ENCODE measurements around the gene BNC2.

The BNC2 gene

GRCh38 chr9:16771356-16771755, 99.1 kb downstream of the BNC2 start:
- H3K4me3 ChIP-seq (ENCODE audit: low read depth, low read length): no peak overlapping the region
- TF ChIP-seq, protein P1, sequence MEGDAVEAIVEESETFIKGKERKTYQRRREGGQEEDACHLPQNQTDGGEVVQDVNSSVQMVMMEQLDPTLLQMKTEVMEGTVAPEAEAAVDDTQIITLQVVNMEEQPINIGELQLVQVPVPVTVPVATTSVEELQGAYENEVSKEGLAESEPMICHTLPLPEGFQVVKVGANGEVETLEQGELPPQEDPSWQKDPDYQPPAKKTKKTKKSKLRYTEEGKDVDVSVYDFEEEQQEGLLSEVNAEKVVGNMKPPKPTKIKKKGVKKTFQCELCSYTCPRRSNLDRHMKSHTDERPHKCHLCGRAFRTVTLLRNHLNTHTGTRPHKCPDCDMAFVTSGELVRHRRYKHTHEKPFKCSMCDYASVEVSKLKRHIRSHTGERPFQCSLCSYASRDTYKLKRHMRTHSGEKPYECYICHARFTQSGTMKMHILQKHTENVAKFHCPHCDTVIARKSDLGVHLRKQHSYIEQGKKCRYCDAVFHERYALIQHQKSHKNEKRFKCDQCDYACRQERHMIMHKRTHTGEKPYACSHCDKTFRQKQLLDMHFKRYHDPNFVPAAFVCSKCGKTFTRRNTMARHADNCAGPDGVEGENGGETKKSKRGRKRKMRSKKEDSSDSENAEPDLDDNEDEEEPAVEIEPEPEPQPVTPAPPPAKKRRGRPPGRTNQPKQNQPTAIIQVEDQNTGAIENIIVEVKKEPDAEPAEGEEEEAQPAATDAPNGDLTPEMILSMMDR (IDR thresholded peaks at IDR 0.05; ENCODE audit: insufficient read depth, low read depth, low read length, missing control alignments): no peak
- no peak for DNase-seq (ENCODE audit: low read depth)

DNA sequence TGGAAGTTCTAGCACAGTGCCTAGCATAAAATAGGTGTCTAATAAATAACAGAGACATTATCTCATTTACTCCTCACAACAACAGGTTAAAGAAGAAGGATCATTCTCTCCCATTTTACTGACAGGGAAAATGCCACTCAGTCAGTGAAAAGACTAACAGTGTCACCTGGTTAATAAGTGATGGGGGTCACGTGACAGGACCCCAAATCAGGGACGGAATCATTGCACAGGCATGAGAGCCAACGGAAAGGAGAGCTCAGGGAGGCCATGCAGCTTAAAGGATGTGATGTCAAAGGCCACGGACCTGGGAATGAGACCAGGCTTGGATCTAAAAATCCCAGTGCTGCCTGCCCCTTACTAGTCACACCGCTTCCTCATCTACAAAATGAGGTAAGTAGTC, 101.2 kb downstream of the BNC2 start:
- TF ChIP-seq, protein P1 (IDR thresholded peaks at IDR 0.05; ENCODE audit: insufficient read depth, low read depth, low read length, missing control alignments): no peak
- no peak overlapping the region for H3K4me3 ChIP-seq (ENCODE audit: low read depth, low read length)
- DNase-seq (ENCODE audit: low read depth): no peak

DNA sequence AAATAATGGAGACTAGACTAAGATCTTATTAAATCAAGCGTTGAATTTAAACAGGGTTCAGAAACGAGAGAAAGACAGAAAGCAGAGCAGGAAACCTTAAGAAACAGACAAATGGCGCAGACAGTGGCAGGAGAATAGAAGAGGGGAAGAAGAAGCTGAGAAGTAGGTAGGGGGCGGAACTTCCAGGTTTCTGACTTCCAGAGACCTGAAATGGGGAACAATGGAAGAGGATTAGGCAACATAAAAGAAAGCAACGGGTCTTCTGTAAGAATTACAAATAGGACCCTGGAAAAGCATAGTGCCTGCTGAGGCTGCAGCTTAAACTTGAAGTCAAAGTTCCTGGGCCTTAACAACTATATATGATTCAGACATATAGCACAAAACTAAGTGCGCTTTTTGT, 101.7 kb downstream of the BNC2 start:
- H3K4me3 ChIP-seq (ENCODE audit: low read depth, low read length): no peak overlapping the region
- DNase-seq (ENCODE audit: low read depth): no peak
- TF ChIP-seq, protein P1 (IDR thresholded peaks at IDR 0.05; ENCODE audit: insufficient read depth, low read depth, low read length, missing control alignments): no peak

DNA sequence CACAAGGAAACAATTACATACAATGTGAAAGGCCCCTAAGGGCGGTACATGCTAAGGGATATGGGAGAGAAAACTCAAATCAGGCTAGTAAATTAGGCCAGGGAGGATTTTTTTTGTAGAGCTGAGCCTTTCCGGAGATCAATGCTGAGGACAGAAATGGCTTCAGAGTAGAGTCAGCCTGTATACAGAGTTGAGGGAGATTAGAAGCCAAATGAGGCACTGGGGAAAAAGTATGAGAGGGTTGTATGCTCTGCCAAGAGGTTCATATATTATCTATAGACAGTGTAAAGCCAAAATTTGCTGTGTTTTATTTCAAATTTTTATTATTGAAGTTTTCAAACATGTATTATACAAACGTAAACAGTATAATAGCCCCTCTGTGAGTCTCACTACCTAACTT, 103.1 kb downstream of the BNC2 start:
- H3K4me3 ChIP-seq (ENCODE audit: low read depth, low read length): no peak overlapping the region
- TF ChIP-seq, protein P1 (IDR thresholded peaks at IDR 0.05; ENCODE audit: insufficient read depth, low read depth, low read length, missing control alignments): no peak
- no peak for DNase-seq (ENCODE audit: low read depth)

GRCh38 chr9:16763946-16764345, 106.5 kb downstream of the BNC2 start:
- DNase-seq (ENCODE audit: low read depth): no peak
- H3K4me3 ChIP-seq (ENCODE audit: low read depth, low read length): no peak overlapping the region
- TF ChIP-seq, protein P1 (IDR thresholded peaks at IDR 0.05; ENCODE audit: insufficient read depth, low read depth, low read length, missing control alignments): no peak

- DNase-seq (ENCODE audit: low read depth): no peak
- H3K4me3 ChIP-seq (ENCODE audit: low read depth, low read length): no peak overlapping the region
- TF ChIP-seq, protein P1 (IDR thresholded peaks at IDR 0.05; ENCODE audit: insufficient read depth, low read depth, low read length, missing control alignments): no peak
Observed at GRCh38 chr9:16755467-16756160, 114.9 kb downstream of the BNC2 start.

DNA sequence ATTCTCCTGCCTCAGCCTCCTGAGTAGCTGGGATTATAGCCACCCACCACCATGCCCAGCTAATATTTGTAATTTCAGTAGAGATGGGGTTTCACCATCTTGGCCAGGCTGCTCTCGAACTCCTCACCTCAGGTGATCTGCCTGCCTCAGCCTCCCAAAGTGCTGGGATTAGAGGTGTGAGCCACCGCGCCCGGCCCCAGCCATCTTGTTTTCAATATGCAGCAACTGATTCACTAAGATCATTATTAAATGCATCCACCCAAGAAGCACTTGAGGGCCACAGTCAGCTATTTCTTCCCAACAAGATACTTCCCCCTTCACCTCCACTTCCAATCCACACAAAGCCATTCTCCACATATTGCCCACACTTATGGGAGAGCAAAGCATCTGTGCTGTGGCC, 115.8 kb downstream of the BNC2 start:
- TF ChIP-seq, protein P1 (IDR thresholded peaks at IDR 0.05; ENCODE audit: insufficient read depth, low read depth, low read length, missing control alignments): no peak
- no peak overlapping the region for H3K4me3 ChIP-seq (ENCODE audit: low read depth, low read length)
- DNase-seq (ENCODE audit: low read depth): no peak

Measured in GM12865 (cell line).